SHP77 treated with DMSO at 0.1 percent for 48 hours (cell line): Measurements from ENCODE around the gene LOXL3.
A peak's percentile ranks its signal among the peaks of the same experiment; 100 is the strongest.

ENCODE experiments used
- DNase-seq: peaks from one replicate; lab custom pipeline; 2025; lab: John Stamatoyannopoulos, UW

Gene LOXL3

GRCh38 chr2:74553892-74554819 is at the start of gene LOXL3, which contains the start of gene DOK1:
Gene LOXL3 (minus strand): TSS chr2:74553942. CDS start chr2:74552634, 1,308 bp downstream.
Gene DOK1 (plus strand): TSS chr2:74554720. CDS start chr2:74554755, 35 bp downstream.
- DNase-seq = peak; percentile 49

- no peak for DNase-seq
Measured at GRCh38 chr2:74602586-74603281, 49.0 kb upstream of the LOXL3 start.

GRCh38 chr2:74599676-74600075 is 45.9 kb upstream of the LOXL3 start:
- DNase-seq = no peak

- DNase-seq = no peak
Measured at GRCh38 chr2:74597410-74597809, 43.7 kb upstream of the LOXL3 start.

- DNase-seq = no peak
Measured at GRCh38 chr2:74596584-74596983, 42.8 kb upstream of the LOXL3 start.

- no peak for DNase-seq
Measured at GRCh38 chr2:74593826-74594772, 40.4 kb upstream of the LOXL3 start.

- DNase-seq = no peak
Measured at GRCh38 chr2:74588664-74589063, 34.9 kb upstream of the LOXL3 start.

- DNase-seq = peak; percentile 52
Measured at GRCh38 chr2:74587664-74588277, 34.0 kb upstream of the LOXL3 start.

GRCh38 chr2:74585406-74586185 is 31.9 kb upstream of the LOXL3 start:
- DNase-seq = no peak

- DNase-seq = no peak
Measured at GRCh38 chr2:74584088-74584645, 30.4 kb upstream of the LOXL3 start.

- DNase-seq = no peak
Measured at GRCh38 chr2:74583504-74583903, 29.8 kb upstream of the LOXL3 start.

GRCh38 chr2:74582184-74582583 is 28.4 kb upstream of the LOXL3 start:
- DNase-seq = no peak

- no peak for DNase-seq
Measured at GRCh38 chr2:74581463-74581862, 27.7 kb upstream of the LOXL3 start.

- no peak for DNase-seq
Measured at GRCh38 chr2:74578408-74578807, 24.7 kb upstream of the LOXL3 start.

- DNase-seq = no peak
Measured at GRCh38 chr2:74577448-74577847, 23.7 kb upstream of the LOXL3 start.

- DNase-seq = no peak
Measured at GRCh38 chr2:74576863-74577229, 23.1 kb upstream of the LOXL3 start.

- no peak for DNase-seq
Measured at GRCh38 chr2:74576211-74576862, 22.6 kb upstream of the LOXL3 start.

- no peak for DNase-seq
Measured at GRCh38 chr2:74575320-74575719, 21.6 kb upstream of the LOXL3 start.

- DNase-seq = no peak
Measured at GRCh38 chr2:74573747-74574562, 20.2 kb upstream of the LOXL3 start.
